Lower lobe of right lung (tissue), 2 donors: Measurements from ENCODE around the gene NECTIN2. TPM values are rescaled to one million over a fixed set of nuclear protein-coding genes. Genes with fewer than 3 reads are reported as not detected.
A peak's percentile ranks its signal among the peaks of the same experiment; 100 is the strongest.
"Not testable (repeated sequence)": the region's sequence is repeated elsewhere in the genome, so short reads cannot be mapped to it uniquely, and the experiment has no call there.

ENCODE experiments used
- ATAC-seq, 2 donors: fragments of 200-7000 bp; cut with Tn5 transposase; one replicate each; pipeline ENCODE4 v1.9.1; 2020 to 2022; ENCODE audit warnings: mild to moderate bottlenecking in 2 of 2, moderate library complexity in 2 of 2
- DNase-seq: peaks from one replicate; pipeline ENCODE4 v3.0.0-alpha.2; 2020
- H3K27ac ChIP-seq: fragments of 200-600 bp; one replicate; pipeline ENCODE4 v1.8.0; 2022
- H3K27me3 ChIP-seq: fragments of 200-600 bp; one replicate; pipeline ENCODE4 v1.8.0; 2022; ENCODE audit warnings: low read depth
- H3K36me3 ChIP-seq: fragments of 200-600 bp; one replicate; pipeline ENCODE4 v1.8.0; 2022; ENCODE audit warnings: mild to moderate bottlenecking
- H3K4me1 ChIP-seq: fragments of 200-600 bp; one replicate; pipeline ENCODE4 v1.8.0; 2022
- H3K4me3 ChIP-seq: fragments of 200-600 bp; one replicate; pipeline ENCODE4 v1.8.0; 2022; ENCODE audit warnings: mild to moderate bottlenecking
- H3K9me3 ChIP-seq: fragments of 200-600 bp; one replicate; pipeline ENCODE4 v1.8.0; 2022
- intact Hi-C: fragments of 100-400 bp; cut with DNase I; formaldehyde crosslinking; loops from one replicate; pipeline ENCODE4 v1.11.0; 2022
- total RNA-seq: library from RNA; stranded (reverse); fragmentation: NEBNext Ultra II Directional; extraction: Animal tissue kit (Norgen Biotek cat#: 25700); gene quantifications from one replicate; pipeline ENCODE4 v1.2.1, GENCODE V29; 2021
- TF ChIP-seq, protein P1 (sequence below): fragments of 200-600 bp; IDR thresholded peaks from one replicate; pipeline ENCODE4 v1.8.0; 2022; ENCODE audit warnings: antibody characterized with exemption, mild to moderate bottlenecking
- donor health status: DM: no; HTN: yes; CAD: no; lungs with severe emphysema.

NECTIN2 gene
- total RNA-seq, 1 donor from 2014 or later: 75.1 TPM

DNA sequence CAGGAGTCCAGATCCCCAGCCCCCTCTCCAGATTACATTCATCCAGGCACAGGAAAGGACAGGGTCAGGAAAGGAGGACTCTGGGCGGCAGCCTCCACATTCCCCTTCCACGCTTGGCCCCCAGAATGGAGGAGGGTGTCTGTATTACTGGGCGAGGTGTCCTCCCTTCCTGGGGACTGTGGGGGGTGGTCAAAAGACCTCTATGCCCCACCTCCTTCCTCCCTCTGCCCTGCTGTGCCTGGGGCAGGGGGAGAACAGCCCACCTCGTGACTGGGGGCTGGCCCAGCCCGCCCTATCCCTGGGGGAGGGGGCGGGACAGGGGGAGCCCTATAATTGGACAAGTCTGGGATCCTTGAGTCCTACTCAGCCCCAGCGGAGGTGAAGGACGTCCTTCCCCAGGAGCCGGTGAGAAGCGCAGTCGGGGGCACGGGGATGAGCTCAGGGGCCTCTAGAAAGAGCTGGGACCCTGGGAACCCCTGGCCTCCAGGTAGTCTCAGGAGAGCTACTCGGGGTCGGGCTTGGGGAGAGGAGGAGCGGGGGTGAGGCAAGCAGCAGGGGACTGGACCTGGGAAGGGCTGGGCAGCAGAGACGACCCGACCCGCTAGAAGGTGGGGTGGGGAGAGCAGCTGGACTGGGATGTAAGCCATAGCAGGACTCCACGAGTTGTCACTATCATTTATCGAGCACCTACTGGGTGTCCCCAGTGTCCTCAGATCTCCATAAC lies 59.5 kb downstream of the NECTIN2 start, which contains the start of gene APOE:
Gene APOE, plus strand, starts transcription at position 360 of the 724 bp plus-strand sequence. CDS start 829 bp downstream, outside the sequence.
- H3K27ac ChIP-seq: no peak within 1 kb of the TSS
- H3K9me3 ChIP-seq: no peaks in the 10 kb centered on the region
- H3K36me3 ChIP-seq: peaks cover 26% of the 10 kb centered on the region
- ATAC-seq (peak; percentile 19 to 27), DNase-seq (no peak)
- peaks cover 5% of the 10 kb centered on the region for H3K4me1 ChIP-seq
- TF ChIP-seq, protein P1, sequence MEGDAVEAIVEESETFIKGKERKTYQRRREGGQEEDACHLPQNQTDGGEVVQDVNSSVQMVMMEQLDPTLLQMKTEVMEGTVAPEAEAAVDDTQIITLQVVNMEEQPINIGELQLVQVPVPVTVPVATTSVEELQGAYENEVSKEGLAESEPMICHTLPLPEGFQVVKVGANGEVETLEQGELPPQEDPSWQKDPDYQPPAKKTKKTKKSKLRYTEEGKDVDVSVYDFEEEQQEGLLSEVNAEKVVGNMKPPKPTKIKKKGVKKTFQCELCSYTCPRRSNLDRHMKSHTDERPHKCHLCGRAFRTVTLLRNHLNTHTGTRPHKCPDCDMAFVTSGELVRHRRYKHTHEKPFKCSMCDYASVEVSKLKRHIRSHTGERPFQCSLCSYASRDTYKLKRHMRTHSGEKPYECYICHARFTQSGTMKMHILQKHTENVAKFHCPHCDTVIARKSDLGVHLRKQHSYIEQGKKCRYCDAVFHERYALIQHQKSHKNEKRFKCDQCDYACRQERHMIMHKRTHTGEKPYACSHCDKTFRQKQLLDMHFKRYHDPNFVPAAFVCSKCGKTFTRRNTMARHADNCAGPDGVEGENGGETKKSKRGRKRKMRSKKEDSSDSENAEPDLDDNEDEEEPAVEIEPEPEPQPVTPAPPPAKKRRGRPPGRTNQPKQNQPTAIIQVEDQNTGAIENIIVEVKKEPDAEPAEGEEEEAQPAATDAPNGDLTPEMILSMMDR: no peak
- H3K27me3 ChIP-seq: peaks cover 19% of the 10 kb centered on the region
- intact Hi-C loops: no loop called here
- H3K4me3 ChIP-seq: peak within 1 kb of the TSS; percentile 43

DNA sequence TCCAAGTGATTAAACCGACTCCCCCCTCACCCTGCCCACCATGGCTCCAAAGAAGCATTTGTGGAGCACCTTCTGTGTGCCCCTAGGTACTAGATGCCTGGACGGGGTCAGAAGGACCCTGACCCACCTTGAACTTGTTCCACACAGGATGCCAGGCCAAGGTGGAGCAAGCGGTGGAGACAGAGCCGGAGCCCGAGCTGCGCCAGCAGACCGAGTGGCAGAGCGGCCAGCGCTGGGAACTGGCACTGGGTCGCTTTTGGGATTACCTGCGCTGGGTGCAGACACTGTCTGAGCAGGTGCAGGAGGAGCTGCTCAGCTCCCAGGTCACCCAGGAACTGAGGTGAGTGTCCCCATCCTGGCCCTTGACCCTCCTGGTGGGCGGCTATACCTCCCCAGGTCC lies 61.5 kb downstream of the NECTIN2 start:
- Histone ChIP-seq H3K4me3 (no peak overlapping the region), H3K9me3 (no peaks in the 10 kb centered on the region)
- TF ChIP-seq, protein P1: no peak

DNA sequence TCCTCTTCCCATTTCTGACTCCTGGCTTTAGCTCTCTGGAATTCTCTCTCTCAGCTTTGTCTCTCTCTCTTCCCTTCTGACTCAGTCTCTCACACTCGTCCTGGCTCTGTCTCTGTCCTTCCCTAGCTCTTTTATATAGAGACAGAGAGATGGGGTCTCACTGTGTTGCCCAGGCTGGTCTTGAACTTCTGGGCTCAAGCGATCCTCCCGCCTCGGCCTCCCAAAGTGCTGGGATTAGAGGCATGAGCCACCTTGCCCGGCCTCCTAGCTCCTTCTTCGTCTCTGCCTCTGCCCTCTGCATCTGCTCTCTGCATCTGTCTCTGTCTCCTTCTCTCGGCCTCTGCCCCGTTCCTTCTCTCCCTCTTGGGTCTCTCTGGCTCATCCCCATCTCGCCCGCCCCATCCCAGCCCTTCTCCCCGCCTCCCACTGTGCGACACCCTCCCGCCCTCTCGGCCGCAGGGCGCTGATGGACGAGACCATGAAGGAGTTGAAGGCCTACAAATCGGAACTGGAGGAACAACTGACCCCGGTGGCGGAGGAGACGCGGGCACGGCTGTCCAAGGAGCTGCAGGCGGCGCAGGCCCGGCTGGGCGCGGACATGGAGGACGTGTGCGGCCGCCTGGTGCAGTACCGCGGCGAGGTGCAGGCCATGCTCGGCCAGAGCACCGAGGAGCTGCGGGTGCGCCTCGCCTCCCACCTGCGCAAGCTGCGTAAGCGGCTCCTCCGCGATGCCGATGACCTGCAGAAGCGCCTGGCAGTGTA lies 62.2 kb downstream of the NECTIN2 start:
- H3K4me3 ChIP-seq: no peak overlapping the region
- no peak overlapping the region for H3K27ac ChIP-seq
- no peak for DNase-seq
- ATAC-seq: no peak
- TF ChIP-seq, protein P1: no peak
- intact Hi-C loops: no loop called here
- H3K36me3 ChIP-seq: no peaks in the 10 kb centered on the region
- H3K9me3 ChIP-seq: no peaks in the 10 kb centered on the region
- peaks cover 13% of the 10 kb centered on the region for H3K4me1 ChIP-seq
- peaks cover 19% of the 10 kb centered on the region for H3K27me3 ChIP-seq

More for the DNA sequence above, 61.5 kb downstream of the NECTIN2 start:
- no peak overlapping the region for H3K27ac ChIP-seq
- ATAC-seq: no peak
- peaks cover 13% of the 10 kb centered on the region for H3K4me1 ChIP-seq
- no peak for DNase-seq
- peaks cover 19% of the 10 kb centered on the region for H3K27me3 ChIP-seq
- peaks cover 6% of the 10 kb centered on the region for H3K36me3 ChIP-seq
- intact Hi-C loops: no loop called here

DNA sequence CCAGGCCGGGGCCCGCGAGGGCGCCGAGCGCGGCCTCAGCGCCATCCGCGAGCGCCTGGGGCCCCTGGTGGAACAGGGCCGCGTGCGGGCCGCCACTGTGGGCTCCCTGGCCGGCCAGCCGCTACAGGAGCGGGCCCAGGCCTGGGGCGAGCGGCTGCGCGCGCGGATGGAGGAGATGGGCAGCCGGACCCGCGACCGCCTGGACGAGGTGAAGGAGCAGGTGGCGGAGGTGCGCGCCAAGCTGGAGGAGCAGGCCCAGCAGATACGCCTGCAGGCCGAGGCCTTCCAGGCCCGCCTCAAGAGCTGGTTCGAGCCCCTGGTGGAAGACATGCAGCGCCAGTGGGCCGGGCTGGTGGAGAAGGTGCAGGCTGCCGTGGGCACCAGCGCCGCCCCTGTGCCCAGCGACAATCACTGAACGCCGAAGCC lies 62.8 kb downstream of the NECTIN2 start:
- ATAC-seq: no peak

DNA sequence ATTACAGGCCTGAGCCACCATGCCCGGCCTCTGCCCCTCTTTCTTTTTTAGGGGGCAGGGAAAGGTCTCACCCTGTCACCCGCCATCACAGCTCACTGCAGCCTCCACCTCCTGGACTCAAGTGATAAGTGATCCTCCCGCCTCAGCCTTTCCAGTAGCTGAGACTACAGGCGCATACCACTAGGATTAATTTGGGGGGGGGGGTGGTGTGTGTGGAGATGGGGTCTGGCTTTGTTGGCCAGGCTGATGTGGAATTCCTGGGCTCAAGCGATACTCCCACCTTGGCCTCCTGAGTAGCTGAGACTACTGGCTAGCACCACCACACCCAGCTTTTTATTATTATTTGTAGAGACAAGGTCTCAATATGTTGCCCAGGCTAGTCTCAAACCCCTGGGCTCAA lies 63.7 kb downstream of the NECTIN2 start:
- peak overlapping the region; percentile 23 for H3K4me3 ChIP-seq
- H3K27me3 ChIP-seq: peaks cover 16% of the 10 kb centered on the region
- intact Hi-C loops: no loop called here

More for the DNA sequence above, 62.8 kb downstream of the NECTIN2 start:
- TF ChIP-seq, protein P1: no peak
- Histone ChIP-seq H3K9me3 (no peaks in the 10 kb centered on the region), H3K27ac (no peak overlapping the region), H3K4me1 (peaks cover 10% of the 10 kb centered on the region), H3K4me3 (no peak overlapping the region), H3K36me3 (no peaks in the 10 kb centered on the region), H3K27me3 (peaks cover 19% of the 10 kb centered on the region)
- intact Hi-C loops: no loop called here
- no peak for DNase-seq

DNA sequence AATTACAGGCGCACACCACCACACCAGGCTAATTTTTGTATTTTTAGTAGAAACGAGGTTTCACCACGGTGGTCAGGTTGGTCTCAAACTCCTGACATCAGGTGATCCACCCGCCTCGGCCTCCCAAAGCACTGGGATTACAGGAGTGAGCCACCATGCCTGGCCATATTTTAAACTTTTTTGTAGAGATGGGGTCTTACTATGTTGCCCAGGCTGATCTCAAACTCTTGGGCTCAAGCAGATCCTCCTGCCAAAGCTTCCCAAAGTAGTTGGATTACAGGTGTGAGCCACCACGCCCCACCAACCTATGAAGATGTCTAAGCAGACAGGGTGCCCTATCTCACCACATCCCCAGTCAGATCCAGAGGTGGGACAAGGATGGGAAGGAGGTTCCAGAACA lies 65.8 kb downstream of the NECTIN2 start:
- H3K9me3 ChIP-seq, DNase-seq, H3K36me3 ChIP-seq, intact Hi-C loops, H3K27ac ChIP-seq, ATAC-seq, H3K27me3 ChIP-seq, H3K4me3 ChIP-seq: not testable (repeated sequence)
- peaks cover 15% of the 10 kb centered on the region for H3K4me1 ChIP-seq

More for the DNA sequence above, 63.7 kb downstream of the NECTIN2 start:
- Histone ChIP-seq H3K36me3 (no peaks in the 10 kb centered on the region), H3K9me3 (no peaks in the 10 kb centered on the region), H3K27ac (no peak overlapping the region), H3K4me1 (peaks cover 15% of the 10 kb centered on the region)
- ATAC-seq (no peak), DNase-seq (no peak)
- TF ChIP-seq, protein P1: no peak
